ENCODE measurements around the gene SLX4IP. TPM values are rescaled to one million over a fixed set of nuclear protein-coding genes. Genes with fewer than 3 reads are reported as not detected.

Gene SLX4IP
- total RNA-seq, 1 donor from 2014 or later, result 3.1 TPM

DNA sequence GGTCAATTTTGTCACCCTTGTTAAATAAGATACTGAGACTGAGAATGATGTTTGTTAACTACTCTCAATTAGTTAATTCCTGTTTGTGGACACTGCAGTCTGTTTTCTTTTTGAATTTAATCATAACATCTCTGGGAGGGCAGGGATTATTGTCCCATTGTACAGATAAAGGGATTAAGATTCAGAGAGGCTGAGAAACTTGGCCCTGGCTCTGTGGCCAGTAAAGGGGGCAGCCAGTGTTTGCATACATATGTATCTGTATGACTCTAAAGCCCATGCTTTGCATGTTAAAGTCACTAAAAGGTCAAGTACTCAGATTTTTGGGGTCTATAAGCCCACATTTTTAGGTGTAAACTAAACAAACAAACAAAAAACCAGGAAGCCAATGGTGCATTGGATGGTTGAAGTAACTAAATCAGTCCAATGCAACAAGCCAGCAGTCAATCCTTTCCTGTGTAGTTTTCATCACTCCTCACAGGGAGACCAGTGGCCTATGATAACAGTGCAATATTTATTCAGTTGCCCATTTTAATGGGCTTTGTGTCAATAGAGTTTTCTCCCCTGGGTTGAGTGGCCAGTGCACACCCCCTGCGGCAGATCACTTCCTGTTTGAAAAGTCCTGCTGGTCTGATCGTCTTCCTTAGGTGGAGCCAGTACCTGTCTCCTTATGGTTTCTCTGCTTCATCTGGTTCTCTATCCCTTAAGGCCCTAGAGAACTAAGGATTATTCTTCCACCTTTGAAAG lies 106.7 kb downstream of the SLX4IP start:
- TF ChIP-seq, protein P1, sequence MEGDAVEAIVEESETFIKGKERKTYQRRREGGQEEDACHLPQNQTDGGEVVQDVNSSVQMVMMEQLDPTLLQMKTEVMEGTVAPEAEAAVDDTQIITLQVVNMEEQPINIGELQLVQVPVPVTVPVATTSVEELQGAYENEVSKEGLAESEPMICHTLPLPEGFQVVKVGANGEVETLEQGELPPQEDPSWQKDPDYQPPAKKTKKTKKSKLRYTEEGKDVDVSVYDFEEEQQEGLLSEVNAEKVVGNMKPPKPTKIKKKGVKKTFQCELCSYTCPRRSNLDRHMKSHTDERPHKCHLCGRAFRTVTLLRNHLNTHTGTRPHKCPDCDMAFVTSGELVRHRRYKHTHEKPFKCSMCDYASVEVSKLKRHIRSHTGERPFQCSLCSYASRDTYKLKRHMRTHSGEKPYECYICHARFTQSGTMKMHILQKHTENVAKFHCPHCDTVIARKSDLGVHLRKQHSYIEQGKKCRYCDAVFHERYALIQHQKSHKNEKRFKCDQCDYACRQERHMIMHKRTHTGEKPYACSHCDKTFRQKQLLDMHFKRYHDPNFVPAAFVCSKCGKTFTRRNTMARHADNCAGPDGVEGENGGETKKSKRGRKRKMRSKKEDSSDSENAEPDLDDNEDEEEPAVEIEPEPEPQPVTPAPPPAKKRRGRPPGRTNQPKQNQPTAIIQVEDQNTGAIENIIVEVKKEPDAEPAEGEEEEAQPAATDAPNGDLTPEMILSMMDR (IDR thresholded peaks at IDR 0.05; ENCODE audit: borderline replicate concordance), result no peak
- Histone ChIP-seq H3K4me3 (no peak overlapping the region), H3K27me3 (ENCODE audit: low read depth) (no peaks in the 10 kb centered on the region), H3K4me1 (peaks cover 3% of the 10 kb centered on the region), H3K9me3 (replicated peaks) (no peaks in the 10 kb centered on the region), H3K36me3 (no peaks in the 10 kb centered on the region), H3K27ac (replicated peaks) (no peak overlapping the region)
- intact Hi-C loops (cut with micrococcal nuclease), result no loop called here
- DNase-seq, result no peak

- Histone ChIP-seq H3K4me3 (no peak overlapping the region), H3K4me1 (peaks cover 3% of the 10 kb centered on the region), H3K9me3 (replicated peaks) (no peaks in the 10 kb centered on the region), H3K36me3 (no peaks in the 10 kb centered on the region), H3K27ac (replicated peaks) (no peak overlapping the region), H3K27me3 (ENCODE audit: low read depth) (no peaks in the 10 kb centered on the region)
- TF ChIP-seq, protein P1 (IDR thresholded peaks at IDR 0.05; ENCODE audit: borderline replicate concordance), result no peak
- intact Hi-C loops (cut with micrococcal nuclease), result no loop called here
- no peak for DNase-seq
Measured at GRCh38 chr20:10542442-10542841, 107.3 kb downstream of the SLX4IP start.

GRCh38 chr20:10543480-10543879 lies 108.4 kb downstream of the SLX4IP start:
- Histone ChIP-seq H3K27me3 (ENCODE audit: low read depth) (no peaks in the 10 kb centered on the region), H3K4me3 (no peak overlapping the region), H3K36me3 (no peaks in the 10 kb centered on the region), H3K4me1 (peaks cover 3% of the 10 kb centered on the region), H3K9me3 (replicated peaks) (no peaks in the 10 kb centered on the region), H3K27ac (replicated peaks) (no peak overlapping the region)
- no peak for DNase-seq
- TF ChIP-seq, protein P1 (IDR thresholded peaks at IDR 0.05; ENCODE audit: borderline replicate concordance), result no peak
- intact Hi-C loops (cut with micrococcal nuclease), result no loop called here

GRCh38 chr20:10547276-10548114 lies 112.4 kb downstream of the SLX4IP start:
- Histone ChIP-seq H3K27ac (replicated peaks) (no peak overlapping the region), H3K4me1 (peaks cover 5% of the 10 kb centered on the region), H3K4me3 (no peak overlapping the region), H3K27me3 (ENCODE audit: low read depth) (no peaks in the 10 kb centered on the region), H3K9me3 (replicated peaks) (no peaks in the 10 kb centered on the region), H3K36me3 (no peaks in the 10 kb centered on the region)
- intact Hi-C loops (cut with micrococcal nuclease), result no loop called here
- TF ChIP-seq, protein P1 (IDR thresholded peaks at IDR 0.05; ENCODE audit: borderline replicate concordance), result no peak
- no peak for DNase-seq

DNA sequence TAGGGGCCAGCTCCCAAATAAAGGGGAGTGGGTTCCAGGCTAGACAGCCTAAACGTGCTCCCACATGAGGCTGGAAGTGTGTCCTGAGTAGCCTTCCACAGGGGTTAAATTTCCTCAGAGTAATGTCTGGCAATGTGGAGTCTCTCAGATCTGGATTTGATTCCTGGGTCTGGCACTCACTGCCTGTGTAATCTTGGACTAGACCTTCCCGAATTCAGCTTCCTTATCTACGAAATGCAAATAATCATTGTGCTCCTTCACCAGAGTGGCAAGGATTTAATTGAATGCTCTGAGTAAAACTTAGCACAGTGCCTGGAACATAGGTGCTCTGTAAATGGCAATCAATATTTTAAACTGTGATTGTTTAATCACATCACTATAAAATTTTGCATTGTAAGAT lies 114.4 kb downstream of the SLX4IP start:
- no peak overlapping the region for H3K27ac ChIP-seq (replicated peaks)
- no peaks in the 10 kb centered on the region for H3K36me3 ChIP-seq
- no peaks in the 10 kb centered on the region for H3K27me3 ChIP-seq (ENCODE audit: low read depth)
- peaks cover 8% of the 10 kb centered on the region for H3K4me1 ChIP-seq
- TF ChIP-seq, protein P1 (IDR thresholded peaks at IDR 0.05; ENCODE audit: borderline replicate concordance), result no peak
- H3K9me3 ChIP-seq (replicated peaks), result no peaks in the 10 kb centered on the region
- no peak for DNase-seq
- intact Hi-C loops (cut with micrococcal nuclease), result no loop called here
- H3K4me3 ChIP-seq, result no peak overlapping the region

All from left ventricle myocardium inferior (tissue), 1 donor.